OCI-LY1 (cell line): ENCODE results near the gene PPP1R14D.

ENCODE experiments used
- CTCF ChIP-seq: fragments of 200-600 bp; sonication (generic), shearing (Covaris generic); IDR thresholded peaks from 2 replicates; pipeline ENCODE4 v1.5.1; 2017; ENCODE audit warnings: mild to moderate bottlenecking, antibody characterized with exemption, low read length, moderate library complexity, mixed read lengths
- EZH2 ChIP-seq: fragments of 200-600 bp; sonication (generic), shearing (Covaris generic); IDR thresholded peaks from 2 replicates; pipeline ENCODE4 v1.8.0; 2017; ENCODE audit warnings: borderline replicate concordance, mixed run types, mild to moderate bottlenecking, antibody characterized with exemption, low read length, moderate library complexity, mixed read lengths

- no peak for TF ChIP-seq EZH2
- TF ChIP-seq CTCF = no peak
Measured at GRCh38 chr15:40771242-40771641, 57.3 kb downstream of the PPP1R14D start.
